ENCODE measurements around the gene EFL1.

DNA sequence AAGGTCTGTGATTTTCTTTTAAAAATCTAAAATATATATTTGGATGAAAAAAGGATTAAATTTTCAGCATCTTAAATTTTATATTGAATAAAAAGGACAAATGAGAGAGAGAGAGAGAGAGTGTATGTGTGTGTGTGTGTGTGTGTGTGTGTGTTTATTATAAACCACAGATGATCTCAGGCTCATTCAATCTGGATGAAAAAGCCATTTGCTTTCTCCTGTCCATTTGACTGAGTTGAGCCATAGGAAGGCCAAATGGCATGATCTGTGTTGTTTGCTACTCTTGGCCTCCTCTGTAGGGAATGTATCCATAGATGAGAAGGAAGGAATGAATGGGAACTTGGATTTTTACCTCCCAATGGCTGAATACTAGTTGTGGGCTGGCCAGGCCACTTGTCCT is 124.2 kb downstream of the EFL1 start:
- TF ChIP-seq, protein P1, sequence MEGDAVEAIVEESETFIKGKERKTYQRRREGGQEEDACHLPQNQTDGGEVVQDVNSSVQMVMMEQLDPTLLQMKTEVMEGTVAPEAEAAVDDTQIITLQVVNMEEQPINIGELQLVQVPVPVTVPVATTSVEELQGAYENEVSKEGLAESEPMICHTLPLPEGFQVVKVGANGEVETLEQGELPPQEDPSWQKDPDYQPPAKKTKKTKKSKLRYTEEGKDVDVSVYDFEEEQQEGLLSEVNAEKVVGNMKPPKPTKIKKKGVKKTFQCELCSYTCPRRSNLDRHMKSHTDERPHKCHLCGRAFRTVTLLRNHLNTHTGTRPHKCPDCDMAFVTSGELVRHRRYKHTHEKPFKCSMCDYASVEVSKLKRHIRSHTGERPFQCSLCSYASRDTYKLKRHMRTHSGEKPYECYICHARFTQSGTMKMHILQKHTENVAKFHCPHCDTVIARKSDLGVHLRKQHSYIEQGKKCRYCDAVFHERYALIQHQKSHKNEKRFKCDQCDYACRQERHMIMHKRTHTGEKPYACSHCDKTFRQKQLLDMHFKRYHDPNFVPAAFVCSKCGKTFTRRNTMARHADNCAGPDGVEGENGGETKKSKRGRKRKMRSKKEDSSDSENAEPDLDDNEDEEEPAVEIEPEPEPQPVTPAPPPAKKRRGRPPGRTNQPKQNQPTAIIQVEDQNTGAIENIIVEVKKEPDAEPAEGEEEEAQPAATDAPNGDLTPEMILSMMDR (IDR thresholded peaks at IDR 0.05), result no peak
- no peak for TF ChIP-seq POLR2A (IDR thresholded peaks at IDR 0.05)

All from heart left ventricle (tissue), 13 donors.